ENCODE measurements around the gene STAU1.
"Not testable (repeated sequence)": the region's sequence is repeated elsewhere in the genome, so short reads cannot be mapped to it uniquely, and the experiment has no call there.

STAU1 gene

GRCh38 chr20:49187851-49188641 lies at the start of gene STAU1:
Gene STAU1 (minus strand): TSS chr20:49188334. CDS start chr20:49166201, 22,133 bp downstream.
- peak; percentile 66 for DNase-seq

- no peak for DNase-seq
Observed at GRCh38 chr20:49237531-49237930, 49.4 kb upstream of the STAU1 start.

- DNase-seq: no peak
Observed at GRCh38 chr20:49236301-49236700, 48.2 kb upstream of the STAU1 start.

- DNase-seq: no peak
Observed at GRCh38 chr20:49234831-49235230, 46.7 kb upstream of the STAU1 start.

- no peak for DNase-seq
Observed at GRCh38 chr20:49233226-49233625, 45.1 kb upstream of the STAU1 start.

- DNase-seq: no peak
Observed at GRCh38 chr20:49231471-49231870, 43.3 kb upstream of the STAU1 start.

GRCh38 chr20:49230561-49231133 lies 42.5 kb upstream of the STAU1 start:
- DNase-seq: peak; percentile 17

GRCh38 chr20:49230021-49230420 lies 41.9 kb upstream of the STAU1 start:
- DNase-seq: no peak

GRCh38 chr20:49229381-49229780 lies 41.2 kb upstream of the STAU1 start:
- no peak for DNase-seq

- no peak for DNase-seq
Observed at GRCh38 chr20:49228676-49229075, 40.5 kb upstream of the STAU1 start.

GRCh38 chr20:49225896-49226295 lies 37.8 kb upstream of the STAU1 start:
- no peak for DNase-seq

- DNase-seq: no peak
Observed at GRCh38 chr20:49219924-49220831, 32.0 kb upstream of the STAU1 start.

- DNase-seq: peak; percentile 91
Observed at GRCh38 chr20:49219091-49219923, 31.2 kb upstream of the STAU1 start, which contains the start of gene DDX27. Gene DDX27 (plus strand): TSS chr20:49219416. CDS start chr20:49219449, 33 bp downstream.

- not testable (repeated sequence) for DNase-seq
Observed at GRCh38 chr20:49218739-49219090, 30.6 kb upstream of the STAU1 start.

GRCh38 chr20:49216991-49217578 lies 29.0 kb upstream of the STAU1 start:
- DNase-seq: peak; percentile 46

GRCh38 chr20:49215232-49215631 lies 27.1 kb upstream of the STAU1 start:
- DNase-seq: no peak

GRCh38 chr20:49214571-49214970 lies 26.4 kb upstream of the STAU1 start:
- DNase-seq: no peak

GRCh38 chr20:49210757-49211110 lies 22.6 kb upstream of the STAU1 start:
- DNase-seq: no peak

GRCh38 chr20:49210101-49210756 lies 22.1 kb upstream of the STAU1 start:
- no peak for DNase-seq

GRCh38 chr20:49207076-49207475 lies 18.9 kb upstream of the STAU1 start:
- DNase-seq: no peak

- no peak for DNase-seq
Observed at GRCh38 chr20:49203746-49204145, 15.6 kb upstream of the STAU1 start.

GRCh38 chr20:49203011-49203410 lies 14.9 kb upstream of the STAU1 start:
- no peak for DNase-seq

Measured in SIG-M5 (cell line).